CD8-positive, alpha-beta memory T cell (primary cell): Measurements from ENCODE around the gene KCNMA1. TPM values are rescaled to one million over a fixed set of nuclear protein-coding genes. Genes with fewer than 3 reads are reported as not detected.

Source experiments
- CTCF ChIA-PET: fragments of 350-600 bp; sonication (Branson Sonifier 250); formaldehyde crosslinking; loops from one replicate; lab custom pipeline; 2021; ENCODE audit warnings: antibody characterized with exemption; lab: Charles Lee
- POLR2A ChIA-PET: fragments of 350-600 bp; sonication (Branson Sonifier 250); formaldehyde crosslinking; loops from one replicate; lab custom pipeline; 2021; ENCODE audit warnings: antibody characterized with exemption; lab: Charles Lee
- DNase-seq, 5 donors: peaks; one replicate each; pipeline versions ENCODE4 v3.0.0 to v3.0.0-alpha.2; 2020 to 2022; ENCODE audit warnings: mixed read lengths in 1 of 5
- H3K27ac ChIP-seq: one replicate; pipeline ENCODE4 v1.7.0; 2013; ENCODE audit warnings: low read depth, mild to moderate bottlenecking, low read length, moderate library complexity
- H3K27me3 ChIP-seq: 2 replicates; pipeline ENCODE4 v1.7.0; 2013; ENCODE audit warnings: low read length, mild to moderate bottlenecking; ENCODE audit not compliant: insufficient read depth, poor library complexity, severe bottlenecking
- H3K36me3 ChIP-seq: 2 replicates; pipeline ENCODE4 v1.7.0; 2013; ENCODE audit warnings: mild to moderate bottlenecking, low read length, moderate library complexity; ENCODE audit not compliant: insufficient read depth
- H3K4me1 ChIP-seq: 2 replicates; pipeline ENCODE4 v1.7.0; 2013; ENCODE audit warnings: mild to moderate bottlenecking, low read length, moderate library complexity; ENCODE audit not compliant: insufficient read depth
- H3K4me3 ChIP-seq: 2 replicates; pipeline ENCODE4 v1.7.0; 2013; ENCODE audit warnings: mild to moderate bottlenecking, low read length
- H3K9me3 ChIP-seq: 2 replicates; pipeline ENCODE4 v1.7.0; 2013; ENCODE audit warnings: mild to moderate bottlenecking, low read length
- H3K27ac Mint-ChIP-seq, 8 donors: one replicate each; pipeline ENCODE4 v1.8.0; 2020 to 2021; ENCODE audit warnings: mixed read lengths in 8 of 8, mild to moderate bottlenecking in 6 of 8, inconsistent platforms in 3 of 8, moderate library complexity in 3 of 8
- H3K27me3 Mint-ChIP-seq, 2 donors: one replicate each; pipeline ENCODE4 v1.8.0; 2020 to 2021; ENCODE audit warnings: mixed read lengths in 2 of 2, mild to moderate bottlenecking in 1 of 2, moderate library complexity in 1 of 2
- H3K36me3 Mint-ChIP-seq, 3 donors: one replicate each; pipeline ENCODE4 v1.8.0; 2020 to 2021; ENCODE audit warnings: mixed read lengths in 3 of 3, inconsistent platforms in 1 of 3, mild to moderate bottlenecking in 1 of 3
- H3K4me1 Mint-ChIP-seq, 3 donors: one replicate each; pipeline ENCODE4 v1.8.0; 2020 to 2021; ENCODE audit warnings: mixed read lengths in 3 of 3, inconsistent platforms in 1 of 3, mild to moderate bottlenecking in 1 of 3
- H3K4me3 Mint-ChIP-seq, 7 donors: one replicate each; pipeline ENCODE4 v1.8.0; 2020 to 2021; ENCODE audit warnings: mixed read lengths in 7 of 7, mild to moderate bottlenecking in 6 of 7, moderate library complexity in 4 of 7, inconsistent platforms in 2 of 7
- H3K9me3 Mint-ChIP-seq, 5 donors: one replicate each; pipeline ENCODE4 v1.8.0; 2020 to 2022; ENCODE audit warnings: mixed read lengths in 5 of 5, mild to moderate bottlenecking in 3 of 5, moderate library complexity in 2 of 5, inconsistent platforms in 1 of 5
- polyA plus RNA-seq: library from polyadenylated mRNA; unstranded; fragments of 300-500 nt; fragmentation: Illumina TruSeq; gene quantifications from one replicate; pipeline ENCODE4 v1.2.3, GENCODE V29; 2021
- total RNA-seq, 2 experiments: library from RNA; stranded (reverse); gene quantifications; one replicate each; pipeline ENCODE4 v1.2.3, GENCODE V29; 2021

Gene KCNMA1
- total and polyA plus RNA-seq, 3 experiments from 2014 or later: 0.20 to 0.31 TPM; not detected in 1

- POLR2A ChIA-PET: no interaction called here
- no peak overlapping the region for H3K27ac ChIP-seq
- Mint-ChIP-seq H3K36me3 (no peaks in the 10 kb centered on the region), H3K4me1 (peaks cover 0 to 3% (median 0%) of the 10 kb centered on the region in 3 donors), H3K27me3 (peaks cover 2 to 5% of the 10 kb centered on the region in 2 donors), H3K4me3 (no peak overlapping the region), H3K9me3 (no peaks in the 10 kb centered on the region), H3K27ac (no peak overlapping the region)
- no peak for DNase-seq
- H3K4me1 ChIP-seq: no peaks in the 10 kb centered on the region
- no peak overlapping the region for H3K4me3 ChIP-seq
- no peaks in the 10 kb centered on the region for H3K27me3 ChIP-seq
- CTCF ChIA-PET: no interaction called here
- H3K36me3 ChIP-seq: no peaks in the 10 kb centered on the region
- H3K9me3 ChIP-seq: no peaks in the 10 kb centered on the region
Measured at GRCh38 chr10:77228559-77228958, 409.0 kb downstream of the KCNMA1 start.

GRCh38 chr10:77226853-77227565 is 410.6 kb downstream of the KCNMA1 start:
- ChIA-PET CTCF (no interaction called here), POLR2A (no interaction called here)
- no peak for DNase-seq
- H3K4me1 ChIP-seq: no peaks in the 10 kb centered on the region
- Mint-ChIP-seq H3K4me1 (peaks cover 0 to 3% (median 0%) of the 10 kb centered on the region in 3 donors), H3K27ac (no peak overlapping the region), H3K36me3 (no peaks in the 10 kb centered on the region), H3K9me3 (no peaks in the 10 kb centered on the region), H3K4me3 (no peak overlapping the region), H3K27me3 (peaks cover 2 to 15% of the 10 kb centered on the region in 2 donors)
- H3K27ac ChIP-seq: no peak overlapping the region
- no peaks in the 10 kb centered on the region for H3K36me3 ChIP-seq
- no peak overlapping the region for H3K4me3 ChIP-seq
- no peaks in the 10 kb centered on the region for H3K27me3 ChIP-seq
- H3K9me3 ChIP-seq: no peaks in the 10 kb centered on the region

GRCh38 chr10:77226452-77226851 is 411.2 kb downstream of the KCNMA1 start:
- no peak overlapping the region for H3K27ac Mint-ChIP-seq
- peaks cover 0 to 3% (median 0%) of the 10 kb centered on the region in 3 donors for H3K4me1 Mint-ChIP-seq
- CTCF ChIA-PET: no interaction called here
- peaks cover 2 to 20% of the 10 kb centered on the region in 2 donors for H3K27me3 Mint-ChIP-seq
- Histone ChIP-seq H3K27ac (no peak overlapping the region), H3K27me3 (no peaks in the 10 kb centered on the region), H3K4me1 (no peaks in the 10 kb centered on the region), H3K36me3 (no peaks in the 10 kb centered on the region), H3K4me3 (no peak overlapping the region), H3K9me3 (no peaks in the 10 kb centered on the region)
- POLR2A ChIA-PET: no interaction called here
- no peak for DNase-seq
- H3K36me3 Mint-ChIP-seq: no peaks in the 10 kb centered on the region
- no peak overlapping the region for H3K4me3 Mint-ChIP-seq
- no peaks in the 10 kb centered on the region for H3K9me3 Mint-ChIP-seq

GRCh38 chr10:77226020-77226419 is 411.6 kb downstream of the KCNMA1 start:
- Mint-ChIP-seq H3K27ac (no peak overlapping the region), H3K36me3 (no peaks in the 10 kb centered on the region), H3K9me3 (no peaks in the 10 kb centered on the region), H3K4me3 (no peak overlapping the region), H3K4me1 (peaks cover 0 to 3% (median 0%) of the 10 kb centered on the region in 3 donors), H3K27me3 (peaks cover 2 to 25% of the 10 kb centered on the region in 2 donors)
- no peak overlapping the region for H3K4me3 ChIP-seq
- H3K36me3 ChIP-seq: no peaks in the 10 kb centered on the region
- H3K4me1 ChIP-seq: no peaks in the 10 kb centered on the region
- no peak overlapping the region for H3K27ac ChIP-seq
- ChIA-PET CTCF (no interaction called here), POLR2A (no interaction called here)
- H3K9me3 ChIP-seq: no peaks in the 10 kb centered on the region
- DNase-seq: no peak
- H3K27me3 ChIP-seq: no peaks in the 10 kb centered on the region

- H3K36me3 Mint-ChIP-seq: no peaks in the 10 kb centered on the region
- H3K27me3 Mint-ChIP-seq: peaks cover 7 to 25% of the 10 kb centered on the region in 2 donors
- no peak for DNase-seq
- H3K27me3 ChIP-seq: no peaks in the 10 kb centered on the region
- H3K4me3 ChIP-seq: no peak overlapping the region
- ChIA-PET POLR2A (no interaction called here), CTCF (no interaction called here)
- peaks cover 0 to 3% (median 0%) of the 10 kb centered on the region in 3 donors for H3K4me1 Mint-ChIP-seq
- no peaks in the 10 kb centered on the region for H3K9me3 Mint-ChIP-seq
- no peak overlapping the region for H3K4me3 Mint-ChIP-seq
- H3K9me3 ChIP-seq: no peaks in the 10 kb centered on the region
- H3K4me1 ChIP-seq: no peaks in the 10 kb centered on the region
- no peaks in the 10 kb centered on the region for H3K36me3 ChIP-seq
- no peak overlapping the region for H3K27ac Mint-ChIP-seq
- H3K27ac ChIP-seq: no peak overlapping the region
Measured at GRCh38 chr10:77223526-77224460, 413.8 kb downstream of the KCNMA1 start.

GRCh38 chr10:77220150-77220549 is 417.5 kb downstream of the KCNMA1 start:
- DNase-seq: no peak
- no peak overlapping the region for H3K4me3 Mint-ChIP-seq
- Histone ChIP-seq H3K4me1 (no peaks in the 10 kb centered on the region), H3K27ac (no peak overlapping the region), H3K36me3 (no peaks in the 10 kb centered on the region), H3K27me3 (no peaks in the 10 kb centered on the region), H3K4me3 (no peak overlapping the region), H3K9me3 (no peaks in the 10 kb centered on the region)
- no peak overlapping the region for H3K27ac Mint-ChIP-seq
- H3K27me3 Mint-ChIP-seq: peaks cover 6 to 29% of the 10 kb centered on the region in 2 donors
- ChIA-PET POLR2A (no interaction called here), CTCF (no interaction called here)
- H3K9me3 Mint-ChIP-seq: no peaks in the 10 kb centered on the region
- no peaks in the 10 kb centered on the region for H3K4me1 Mint-ChIP-seq
- no peaks in the 10 kb centered on the region for H3K36me3 Mint-ChIP-seq

GRCh38 chr10:77219046-77219445 is 418.6 kb downstream of the KCNMA1 start:
- H3K9me3 ChIP-seq: no peaks in the 10 kb centered on the region
- no peak for DNase-seq
- Mint-ChIP-seq H3K4me3 (no peak overlapping the region), H3K4me1 (no peaks in the 10 kb centered on the region), H3K27ac (no peak overlapping the region), H3K9me3 (no peaks in the 10 kb centered on the region), H3K27me3 (peaks cover 6 to 29% of the 10 kb centered on the region in 2 donors), H3K36me3 (no peaks in the 10 kb centered on the region)
- H3K27ac ChIP-seq: no peak overlapping the region
- ChIA-PET CTCF (interaction anchor here (0.7 kb wide), 1 partner anchor 14 kb away, joined by 3 read pairs; no protein-coding TSS in a partner anchor), POLR2A (no interaction called here)
- H3K36me3 ChIP-seq: no peaks in the 10 kb centered on the region
- no peaks in the 10 kb centered on the region for H3K4me1 ChIP-seq
- H3K4me3 ChIP-seq: no peak overlapping the region
- H3K27me3 ChIP-seq: no peaks in the 10 kb centered on the region

- POLR2A ChIA-PET: no interaction called here
- H3K36me3 Mint-ChIP-seq: no peaks in the 10 kb centered on the region
- no peaks in the 10 kb centered on the region for H3K9me3 Mint-ChIP-seq
- H3K4me1 Mint-ChIP-seq: no peaks in the 10 kb centered on the region
- H3K36me3 ChIP-seq: no peaks in the 10 kb centered on the region
- no peaks in the 10 kb centered on the region for H3K9me3 ChIP-seq
- CTCF ChIA-PET: no interaction called here
- DNase-seq: no peak
- H3K27ac Mint-ChIP-seq: no peak overlapping the region
- no peak overlapping the region for H3K4me3 ChIP-seq
- H3K27me3 ChIP-seq: no peaks in the 10 kb centered on the region
- H3K27me3 Mint-ChIP-seq: peaks cover 4 to 10% of the 10 kb centered on the region in 2 donors
- H3K4me1 ChIP-seq: no peaks in the 10 kb centered on the region
- no peak overlapping the region for H3K27ac ChIP-seq
- no peak overlapping the region for H3K4me3 Mint-ChIP-seq
Measured at GRCh38 chr10:77214799-77215198, 422.8 kb downstream of the KCNMA1 start.
